Measurements from ENCODE around the gene BICDL1.

The BICDL1 gene

DNA sequence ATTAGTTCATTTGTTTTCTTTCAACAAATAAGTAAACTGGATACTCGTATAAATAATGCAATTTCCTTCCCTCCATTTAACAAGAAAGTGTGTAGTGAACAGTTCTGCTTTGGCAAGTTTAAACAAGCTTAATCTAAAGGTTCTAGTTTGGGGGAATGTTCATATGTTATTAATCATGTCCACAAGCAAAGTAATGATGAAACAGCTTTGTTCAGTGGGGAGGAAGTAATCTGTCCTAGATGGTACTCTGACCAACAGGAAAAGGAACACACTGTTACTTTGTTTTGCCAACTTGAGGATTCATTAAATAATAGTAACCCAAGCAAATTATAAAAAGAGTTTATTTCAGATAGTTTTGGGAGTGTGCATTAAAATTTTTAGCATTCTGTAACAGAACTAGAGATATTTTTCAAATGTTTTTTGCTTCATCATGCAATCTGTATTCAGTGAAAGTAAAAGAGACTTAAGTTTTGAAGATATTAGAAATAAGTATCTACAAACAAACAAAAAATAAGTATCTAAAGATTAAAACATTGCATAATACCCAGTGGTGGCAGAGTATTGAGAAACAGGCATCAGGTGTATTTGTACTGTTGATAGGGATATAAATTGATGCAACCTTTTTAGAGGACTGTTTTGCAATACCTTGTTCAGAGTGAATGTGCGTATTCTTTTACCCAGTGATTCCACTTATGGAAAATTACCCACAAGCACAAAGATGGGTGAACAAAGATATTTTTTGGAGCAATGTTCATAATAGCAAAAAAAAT is 66.4 kb downstream of the BICDL1 start:
- DNase-seq: no peak

DNA sequence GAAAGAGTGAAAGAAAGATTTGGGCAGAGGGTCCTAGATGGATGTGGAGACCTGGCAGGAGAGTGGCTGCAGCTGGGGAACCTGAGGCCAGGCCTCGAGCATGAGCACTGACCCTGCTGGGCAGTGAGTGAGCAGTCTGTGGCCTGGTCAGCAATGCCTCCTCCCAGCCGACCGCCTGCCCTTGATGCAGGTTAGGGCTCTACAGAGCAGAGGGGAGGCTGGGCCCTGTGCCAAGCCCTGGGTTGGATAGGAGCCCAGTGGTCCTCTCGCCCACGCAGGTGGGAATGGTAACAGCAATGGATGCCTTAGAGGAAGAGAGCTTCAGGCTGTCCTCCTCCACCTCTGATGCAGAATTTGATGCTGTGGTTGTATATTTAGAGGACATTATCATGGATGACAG is 67.7 kb downstream of the BICDL1 start:
- no peak for DNase-seq

DNA sequence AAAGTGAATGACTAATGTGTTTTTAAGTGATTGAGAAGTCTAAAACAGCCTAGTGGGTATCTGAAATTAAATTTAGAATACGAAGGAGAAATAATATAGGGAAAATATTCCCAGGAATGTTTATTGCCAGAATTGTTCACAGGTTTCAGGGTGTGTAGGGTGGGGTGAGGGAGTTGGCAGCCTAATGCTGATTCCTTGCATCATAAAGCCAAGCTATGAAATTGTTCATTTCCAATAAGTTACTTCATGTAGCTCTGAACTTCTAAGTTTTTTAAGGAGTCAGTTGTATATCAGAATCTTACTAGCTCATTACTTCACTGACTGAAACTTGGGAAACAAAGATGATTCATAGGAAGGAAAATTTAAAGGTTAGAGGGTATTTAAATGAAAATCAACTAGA is 71.2 kb downstream of the BICDL1 start:
- no peak for DNase-seq

DNA sequence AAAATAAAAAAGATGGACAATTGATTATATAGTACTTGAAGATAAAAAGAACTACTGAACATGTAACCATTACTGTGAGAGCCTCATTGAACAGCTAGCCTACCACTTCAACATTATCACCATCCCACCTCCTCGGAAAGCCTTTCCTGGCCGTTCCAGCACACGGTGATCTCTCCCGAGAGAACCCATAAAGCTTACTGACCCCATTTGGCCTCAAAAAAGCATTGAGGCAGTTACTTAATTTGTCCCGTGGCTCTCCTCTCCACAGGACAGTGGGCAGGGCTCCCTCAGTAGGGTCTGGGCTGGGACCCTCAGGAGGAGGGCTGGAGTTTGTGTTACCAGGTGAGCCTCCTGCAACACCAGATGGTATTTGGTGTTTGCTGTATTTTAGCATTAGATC is 71.7 kb downstream of the BICDL1 start:
- no peak for DNase-seq

DNA sequence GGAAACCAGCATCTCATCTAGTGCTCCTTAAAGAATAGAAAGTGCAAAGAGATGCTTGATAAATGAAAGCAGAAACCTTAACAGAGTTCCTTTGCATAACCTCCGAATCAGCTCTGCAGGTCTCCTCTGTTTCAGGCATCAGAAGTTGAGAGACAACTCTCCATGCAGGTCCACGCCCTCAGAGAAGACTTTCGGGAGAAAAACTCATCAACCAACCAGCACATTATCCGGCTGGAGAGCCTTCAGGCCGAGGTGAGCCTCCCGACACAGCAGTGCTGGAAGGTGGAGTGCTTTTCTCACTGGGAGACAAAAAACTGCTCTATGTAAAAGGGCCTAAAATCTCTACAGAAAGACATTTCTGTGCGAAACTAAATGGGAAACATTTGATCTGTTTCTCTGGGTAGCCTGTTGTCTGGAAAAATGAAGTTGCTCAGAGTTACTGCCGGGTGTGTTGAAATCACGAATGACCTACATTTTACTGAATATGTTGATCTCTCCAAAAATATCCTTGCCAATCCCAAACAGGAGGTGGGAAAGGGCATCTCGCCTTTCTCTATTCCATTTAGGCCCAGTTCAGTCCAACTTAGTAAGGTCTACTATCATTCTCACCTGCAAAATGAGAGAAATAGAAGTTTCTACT is 72.7 kb downstream of the BICDL1 start:
- no peak for DNase-seq

DNA sequence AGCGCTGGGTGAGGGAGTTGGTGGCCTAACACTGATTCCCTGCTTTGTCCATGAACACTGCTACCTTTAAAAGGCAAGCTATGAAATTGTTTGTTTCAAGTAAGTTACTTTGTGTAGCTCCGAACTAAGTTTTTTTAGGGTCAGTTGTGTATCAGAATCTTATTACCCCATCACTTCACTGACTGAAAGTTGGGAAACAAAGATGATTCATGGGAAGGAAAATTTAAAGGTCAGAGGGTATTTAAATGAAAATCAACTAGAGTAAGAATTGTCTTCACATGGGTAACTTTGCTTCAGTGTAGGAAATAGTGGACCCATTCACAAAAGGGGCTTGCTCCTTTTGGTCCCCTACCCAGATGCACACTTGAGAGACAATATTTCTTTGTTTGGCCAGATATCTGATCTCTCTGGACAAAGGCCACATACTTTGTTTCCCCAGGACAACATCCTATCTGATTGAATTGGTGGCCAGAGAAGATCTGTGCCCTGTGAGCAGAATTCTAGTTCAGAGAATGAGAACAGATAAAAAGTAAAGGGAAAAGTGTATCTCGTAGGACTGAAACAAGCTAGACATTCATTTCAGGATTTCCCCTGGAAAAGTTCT is 74.0 kb downstream of the BICDL1 start:
- DNase-seq: no peak

DNA sequence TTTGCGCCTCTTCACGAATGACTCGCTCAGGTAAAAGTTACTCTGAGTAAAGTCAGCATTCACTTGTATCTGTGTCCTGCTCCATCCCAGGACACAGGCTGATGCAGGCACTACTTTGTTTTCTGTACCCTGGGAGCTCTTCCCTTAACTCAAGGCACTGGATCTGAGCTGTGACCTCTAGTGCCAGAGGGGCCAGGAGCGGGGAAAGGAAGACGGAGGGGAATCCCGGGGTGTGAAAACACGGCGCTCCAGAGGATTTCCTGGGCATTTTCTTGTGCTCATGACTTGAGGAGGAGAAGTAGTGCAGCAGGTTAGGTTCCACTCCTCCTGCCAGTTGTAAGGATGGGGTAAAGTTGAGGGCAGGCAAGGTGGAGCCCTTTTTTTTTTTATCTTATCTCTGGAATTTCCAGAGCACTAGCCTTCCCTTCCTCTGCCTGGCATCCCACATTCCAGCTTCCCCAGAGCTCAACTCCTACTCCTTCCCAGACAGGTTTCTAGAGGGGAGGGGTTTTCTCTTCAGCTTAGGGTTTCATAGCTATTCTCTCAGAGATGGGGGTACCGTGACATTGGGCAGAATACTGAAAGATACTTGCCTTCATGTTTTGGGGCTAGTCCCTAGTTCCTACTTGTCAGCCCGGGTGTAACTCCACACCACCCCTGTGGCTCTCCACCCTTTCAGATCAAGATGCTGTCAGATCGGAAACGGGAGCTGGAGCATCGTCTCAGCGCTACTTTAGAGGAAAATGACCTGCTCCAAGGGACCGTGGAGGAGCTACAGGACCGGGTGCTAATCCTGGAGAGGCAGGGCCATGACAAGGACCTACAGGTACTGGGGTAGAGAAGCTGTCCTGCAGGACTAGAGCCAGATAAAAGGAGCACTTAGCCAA is 75.3 kb downstream of the BICDL1 start:
- no peak for DNase-seq

DNA sequence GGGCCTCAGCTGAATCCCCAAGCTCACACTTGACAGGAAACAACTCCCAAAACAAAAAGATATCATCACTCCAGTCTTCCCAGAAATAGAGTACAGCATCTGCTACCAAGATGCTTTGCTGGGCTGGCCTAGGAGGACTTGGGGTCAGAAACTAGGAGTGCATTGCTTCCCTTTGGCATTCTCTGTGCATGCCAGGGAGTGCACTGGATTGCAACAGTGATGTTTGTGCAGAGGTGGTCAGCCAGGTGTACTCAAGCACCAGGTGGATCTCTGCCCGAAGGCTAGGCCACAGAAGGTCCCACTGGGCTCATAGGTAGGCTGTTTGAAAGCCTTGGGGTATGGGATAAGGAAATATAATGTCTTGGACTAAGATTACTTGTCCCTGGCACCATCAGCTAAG is 76.4 kb downstream of the BICDL1 start:
- no peak for DNase-seq

DNA sequence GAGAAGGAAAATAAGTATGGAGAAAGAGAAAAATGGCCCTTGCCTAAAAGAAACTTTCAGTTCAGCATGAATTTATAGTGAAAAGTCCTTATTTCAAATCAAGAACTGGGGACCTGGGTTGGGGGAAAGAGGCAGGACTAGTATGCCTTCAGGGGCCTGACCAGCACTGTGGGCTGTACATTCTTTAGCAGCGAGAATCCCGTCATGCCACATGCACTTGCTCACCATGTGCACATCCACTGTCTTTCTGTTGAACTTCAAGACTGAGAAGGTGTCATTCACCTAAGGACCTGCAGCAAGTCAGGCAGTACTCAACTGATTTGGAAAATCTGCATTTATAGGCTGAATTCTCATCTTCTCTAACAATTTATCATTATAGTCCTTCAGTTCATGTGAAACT is 77.3 kb downstream of the BICDL1 start:
- no peak for DNase-seq

DNA sequence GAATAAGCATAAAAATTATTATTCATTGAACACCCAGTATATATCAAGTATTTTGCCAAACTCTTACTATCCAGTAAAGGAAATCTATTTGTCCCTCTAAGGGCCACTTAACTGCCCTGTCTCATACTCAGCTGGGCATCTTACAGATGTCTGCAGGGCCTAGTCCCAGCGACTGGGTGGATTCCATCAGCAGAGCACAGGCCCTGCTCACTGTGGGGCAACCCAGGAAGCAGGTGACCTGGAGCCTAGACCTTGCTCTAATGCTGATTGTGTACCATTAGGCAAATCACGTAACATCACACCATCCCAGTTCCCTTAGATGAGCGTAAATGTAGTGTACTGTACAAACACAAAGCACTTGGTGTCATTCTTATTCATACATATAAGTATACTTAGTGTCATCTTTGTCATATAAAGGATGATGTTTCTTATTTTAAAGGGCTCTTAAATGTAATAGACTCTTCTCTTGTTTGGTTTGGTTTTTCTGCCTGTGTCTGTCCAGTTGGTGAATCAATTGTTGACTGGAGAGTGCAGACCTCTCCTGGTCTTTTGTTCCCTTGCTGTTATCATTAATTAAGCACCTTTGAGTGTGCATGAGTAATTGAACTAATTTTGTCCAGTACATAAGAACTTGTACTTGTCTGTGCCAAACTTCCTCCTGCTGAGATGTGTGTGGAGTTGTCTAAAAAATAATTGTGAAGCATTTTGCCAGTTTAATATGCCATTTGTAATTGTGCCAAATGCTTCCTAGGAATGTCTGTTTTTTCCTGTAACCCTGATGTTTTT is 78.2 kb downstream of the BICDL1 start:
- DNase-seq: no peak

DNA sequence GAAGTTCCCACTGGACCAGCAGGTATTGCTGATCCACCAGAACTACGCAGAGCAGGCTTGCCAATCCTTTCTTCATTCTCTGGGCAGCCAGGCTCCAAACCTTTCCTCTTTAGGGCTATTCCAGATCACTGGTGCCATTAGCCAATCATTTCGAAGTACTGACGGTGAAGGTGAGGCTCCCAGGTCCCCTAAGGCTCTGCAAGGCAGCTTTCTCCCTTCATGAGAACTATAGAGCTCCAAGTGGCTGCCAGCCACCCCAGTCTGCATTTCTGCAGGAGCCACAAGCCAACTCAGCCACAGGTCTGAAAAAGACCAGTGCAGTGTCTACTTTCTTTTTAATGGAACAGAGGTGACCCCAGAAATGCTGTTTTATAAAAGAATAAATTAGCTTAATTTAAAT is 78.9 kb downstream of the BICDL1 start:
- DNase-seq: no peak

DNA sequence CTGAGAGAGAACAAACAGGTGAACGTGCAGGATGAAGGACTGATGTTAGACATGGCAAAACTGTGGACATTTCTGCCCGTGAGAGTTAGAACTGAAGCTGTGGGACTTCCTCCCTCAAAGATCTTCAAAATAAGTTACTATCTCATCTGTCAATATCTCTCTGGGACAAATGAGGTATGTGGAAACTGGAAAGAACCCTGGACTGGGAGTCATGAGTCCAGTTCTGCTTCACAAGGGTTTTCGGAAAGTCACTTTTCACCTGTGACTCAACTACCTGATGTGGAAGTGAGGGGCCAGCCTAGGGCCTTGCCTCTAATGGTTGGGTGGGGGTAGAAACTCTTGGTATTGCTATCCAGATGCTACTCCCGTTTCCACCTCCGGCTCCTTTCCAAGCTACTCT is 80.2 kb downstream of the BICDL1 start:
- DNase-seq: no peak

DNA sequence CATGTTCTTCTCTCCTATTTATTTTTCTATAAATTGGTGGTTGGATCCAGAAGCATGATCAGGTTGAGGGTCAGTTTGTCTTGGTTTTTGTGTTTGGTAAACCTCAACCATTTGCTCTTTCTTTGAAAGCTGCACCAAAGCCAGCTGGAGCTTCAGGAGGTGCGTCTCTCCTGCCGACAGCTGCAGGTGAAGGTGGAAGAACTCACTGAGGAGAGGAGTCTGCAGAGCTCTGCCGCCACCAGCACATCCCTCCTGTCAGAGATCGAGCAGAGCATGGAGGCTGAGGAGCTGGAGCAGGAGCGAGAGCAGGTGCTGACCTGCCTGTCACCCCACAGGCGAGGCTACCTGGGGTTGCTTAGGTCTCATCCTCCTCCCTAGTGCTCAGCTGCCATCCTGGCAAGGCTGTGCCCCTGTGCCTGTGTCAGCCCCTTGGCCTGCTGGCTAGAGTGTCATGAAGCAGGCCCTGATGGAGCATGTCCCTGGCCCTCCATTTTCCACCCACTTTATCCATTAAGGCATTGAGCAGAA is 82.5 kb downstream of the BICDL1 start:
- DNase-seq: no peak

DNA sequence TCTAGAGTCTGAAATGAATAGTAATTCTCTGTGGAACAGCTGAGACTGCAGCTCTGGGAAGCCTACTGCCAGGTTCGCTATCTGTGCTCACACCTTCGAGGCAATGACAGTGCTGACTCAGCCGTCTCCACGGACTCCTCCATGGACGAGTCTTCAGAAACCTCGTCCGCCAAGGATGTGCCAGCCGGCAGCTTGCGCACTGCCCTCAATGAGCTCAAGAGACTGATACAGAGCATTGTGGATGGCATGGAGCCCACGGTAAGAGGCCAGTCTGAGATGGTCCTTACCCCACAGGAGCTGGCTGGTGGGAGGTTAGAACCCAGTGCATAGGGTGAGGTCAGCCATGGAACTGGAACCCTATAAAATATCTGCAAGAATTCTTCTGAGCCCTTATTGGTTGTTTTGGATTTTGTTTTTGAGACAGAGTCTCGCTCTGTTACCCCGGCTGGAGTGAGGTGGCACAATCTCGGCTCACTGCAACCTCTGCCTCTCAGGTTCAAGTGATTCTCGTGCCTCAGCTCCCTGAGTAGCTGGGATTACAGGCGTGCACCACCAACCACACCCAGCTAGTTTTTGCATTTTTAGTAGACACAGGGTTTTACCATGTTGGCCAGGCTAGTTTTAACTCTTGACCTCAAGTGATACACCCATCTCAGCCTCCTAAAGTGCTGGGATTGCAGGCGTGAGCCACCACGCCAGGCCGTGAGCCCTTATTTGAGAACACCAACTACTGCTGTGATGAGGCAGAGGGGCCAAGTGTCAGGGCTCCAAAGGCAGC is 83.6 kb downstream of the BICDL1 start:
- DNase-seq: no peak

DNA sequence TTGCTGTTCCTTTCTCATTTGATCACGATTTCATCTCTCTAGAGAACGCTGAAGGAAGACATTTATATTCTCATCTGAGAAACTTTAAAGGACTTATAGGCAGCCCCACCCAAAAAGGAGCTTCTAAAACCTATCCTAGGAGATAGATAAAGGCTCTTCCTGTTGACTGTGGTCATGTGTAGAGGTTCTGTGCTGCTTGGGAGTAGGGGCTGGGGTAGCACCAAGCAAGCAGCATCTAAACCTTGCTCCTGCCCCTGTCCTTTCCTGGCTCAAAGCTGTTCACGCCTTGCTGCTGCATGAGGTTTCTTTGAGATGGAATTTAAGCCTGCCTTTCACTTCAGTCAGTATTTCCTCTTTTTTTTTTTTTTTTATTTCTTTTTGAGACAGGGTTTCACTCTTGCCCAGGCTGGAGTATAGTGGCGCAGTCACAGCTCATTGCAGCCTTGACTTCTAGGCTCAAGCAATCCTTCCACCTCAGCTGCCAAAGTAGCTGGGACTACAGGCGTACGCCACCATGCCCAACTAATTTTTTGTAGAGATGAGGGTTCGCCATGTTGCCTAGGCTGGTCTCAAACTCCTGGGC is 86.1 kb downstream of the BICDL1 start:
- DNase-seq: no peak

DNA sequence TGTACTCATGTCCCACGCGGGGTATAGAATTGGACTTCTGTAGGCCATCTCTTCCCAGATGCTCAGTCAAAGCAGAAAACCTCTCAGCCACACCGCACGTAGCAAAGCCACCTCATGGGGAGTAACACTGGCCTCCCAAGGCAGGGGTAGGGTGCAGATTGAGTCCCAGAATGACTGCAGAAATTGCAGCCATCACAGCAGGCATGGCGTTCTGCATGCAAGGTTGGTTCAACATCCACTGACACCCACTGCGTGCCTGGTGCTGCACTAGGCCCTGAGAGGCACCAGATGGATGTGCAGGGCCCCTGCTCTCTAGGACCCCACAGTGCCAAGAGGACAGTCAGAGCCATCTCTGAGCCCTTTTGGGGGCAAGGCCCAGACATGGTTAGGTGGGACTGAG is 87.6 kb downstream of the BICDL1 start:
- DNase-seq: no peak

DNA sequence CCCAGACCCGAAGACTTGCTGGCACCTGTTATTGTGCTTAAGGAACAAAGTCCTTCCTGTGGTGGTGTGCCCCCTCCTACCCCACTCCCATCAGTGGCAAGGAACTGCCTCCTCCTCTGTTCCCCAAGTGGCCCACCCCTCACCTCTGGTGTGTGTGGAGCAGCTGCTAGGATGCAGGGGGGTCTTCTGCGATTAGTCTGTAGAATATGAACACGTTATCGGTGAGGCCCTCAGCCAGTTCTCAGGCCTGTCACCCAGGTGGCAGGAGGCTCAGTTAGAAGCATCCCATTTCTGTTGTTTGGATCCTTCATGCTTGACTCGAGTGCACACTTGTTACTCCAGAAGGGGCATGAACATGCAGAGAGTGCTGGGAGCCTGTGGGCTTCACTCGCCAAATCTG is 88.2 kb downstream of the BICDL1 start:
- no peak for DNase-seq

DNA sequence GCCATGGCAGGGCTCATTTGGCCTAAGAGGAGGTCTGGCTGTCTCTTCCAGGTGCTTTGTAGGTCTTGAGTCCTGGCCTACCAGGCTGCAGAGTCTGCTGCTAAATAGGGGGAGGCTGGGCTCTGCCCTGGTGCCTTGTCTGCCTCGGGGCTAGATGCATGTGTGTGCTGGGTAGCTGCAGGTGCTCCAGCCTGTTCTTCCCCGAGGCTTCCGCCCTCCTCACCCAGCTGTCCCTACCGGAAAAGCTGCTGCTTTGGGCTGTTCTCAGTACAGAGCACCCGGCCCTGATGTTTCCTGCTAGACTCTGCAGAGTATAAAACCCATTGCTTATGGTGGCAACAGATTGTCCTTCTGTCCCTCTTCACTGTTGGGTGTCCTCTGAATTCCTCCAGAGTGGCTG is 89.8 kb downstream of the BICDL1 start:
- DNase-seq: no peak

Measured in hypothalamus (tissue), 51 donors.